B cell (primary cell): Measurements from ENCODE around the gene ILF3. TPM values are rescaled to one million over a fixed set of nuclear protein-coding genes. Genes with fewer than 3 reads are reported as not detected.
"Not testable (repeated sequence)": the region's sequence is repeated elsewhere in the genome, so short reads cannot be mapped to it uniquely, and the experiment has no call there.

ENCODE experiments used
- ATAC-seq: fragments of 200-7000 bp; cut with Tn5 transposase; one replicate; pipeline ENCODE4 v1.10.0; 2021; ENCODE audit warnings: low read depth, mild to moderate bottlenecking, moderate number of reproducible peaks, moderate library complexity
- CTCF ChIA-PET: fragments of 350-600 bp; sonication (Branson Sonifier 250); formaldehyde crosslinking; loops from one replicate; lab custom pipeline; 2021; ENCODE audit warnings: antibody characterized with exemption, inconsistent platforms; lab: Charles Lee
- POLR2A ChIA-PET: fragments of 350-600 bp; sonication (Branson Sonifier 250); formaldehyde crosslinking; loops from one replicate; lab custom pipeline; 2021; ENCODE audit warnings: antibody characterized with exemption; lab: Charles Lee
- DNase-seq: peaks from one replicate; pipeline ENCODE4 v3.0.0; 2013
- H2AFZ ChIP-seq: 2 replicates; pipeline ENCODE4 v1.6.1; 2012; ENCODE audit warnings: mild to moderate bottlenecking, low read depth, low read length; ENCODE audit not compliant: insufficient read depth, poor library complexity, severe bottlenecking
- H3K27ac ChIP-seq, 2 donors: 1 replicate in 1 of 2; 2 replicates in 1 of 2; pipeline ENCODE4 v1.5.1; 2012 to 2013; ENCODE audit warnings: low read length in 2 of 2, mild to moderate bottlenecking in 2 of 2, moderate library complexity in 1 of 2
- H3K27me3 ChIP-seq, 4 experiments: fragments of 200-600 bp in 1 of 4; sonication (generic) in 1 of 4; replicated peaks in 1 of 4; 1 replicate in 2 of 4; 2 replicates in 2 of 4; pipeline versions ENCODE4 v1.6.1 to v1.7.0; 2013 to 2016; ENCODE audit warnings: low read length in 3 of 4, mild to moderate bottlenecking in 2 of 4, mixed read lengths in 1 of 4, moderate library complexity in 1 of 4; ENCODE audit not compliant: insufficient read depth in 4 of 4, control insufficient read depth in 3 of 4; ENCODE audit errors: control extremely low read depth in 1 of 4
- H3K36me3 ChIP-seq, 2 experiments: replicated peaks in 1 of 2; 1 replicate in 1 of 2; 2 replicates in 1 of 2; pipeline versions ENCODE4 v1.6.1 to v1.7.1; 2013; ENCODE audit warnings: low read length in 1 of 2; ENCODE audit not compliant: insufficient read depth in 2 of 2, control insufficient read depth in 1 of 2; ENCODE audit errors: control extremely low read depth in 1 of 2, extremely low read depth in 1 of 2
- H3K4me1 ChIP-seq, 2 donors: fragments of 200-600 bp in 1 of 2; sonication (generic) in 1 of 2; 1 replicate in 1 of 2; 2 replicates in 1 of 2; pipeline versions ENCODE4 v1.5.1 to v1.6.1; 2013 to 2017; ENCODE audit warnings: low read length in 2 of 2; ENCODE audit not compliant: control insufficient read depth in 2 of 2, insufficient read depth in 2 of 2
- H3K4me2 ChIP-seq: replicated peaks from 2 replicates; pipeline ENCODE3; 2012; ENCODE audit warnings: mild to moderate bottlenecking, low read depth, low read length; ENCODE audit not compliant: poor library complexity, severe bottlenecking
- H3K4me3 ChIP-seq, 5 experiments: fragments of 200-600 bp in 1 of 5; sonication (generic) in 1 of 5; 1 replicate in 3 of 5; 2 replicates in 2 of 5; pipeline versions ENCODE4 v1.5.1 to v1.7.0; 2011 to 2016; ENCODE audit warnings: low read length in 4 of 5, mild to moderate bottlenecking in 4 of 5, low read depth in 2 of 5, control low read depth in 1 of 5, moderate library complexity in 1 of 5; ENCODE audit not compliant: insufficient read depth in 1 of 5; ENCODE audit errors: control extremely low read depth in 1 of 5, extremely low read depth in 1 of 5
- H3K79me2 ChIP-seq: fragments of 200-600 bp; sonication (generic); one replicate; pipeline ENCODE4 v1.6.0; 2016; ENCODE audit warnings: low read length; ENCODE audit not compliant: control insufficient read depth, insufficient read depth
- H3K9ac ChIP-seq: fragments of 200-600 bp; sonication (generic); 2 replicates; pipeline ENCODE4 v1.6.1; 2017; ENCODE audit warnings: mild to moderate bottlenecking, low read length, moderate library complexity
- H3K9me3 ChIP-seq, 3 donors: one replicate each; pipeline versions ENCODE4 v1.6.1 to v1.7.1; 2013; ENCODE audit warnings: low read length in 2 of 3; ENCODE audit not compliant: control insufficient read depth in 2 of 3, insufficient read depth in 1 of 3; ENCODE audit errors: control extremely low read depth in 1 of 3
- H4K20me1 ChIP-seq: 2 replicates; pipeline ENCODE4 v1.6.0; 2012; ENCODE audit warnings: mild to moderate bottlenecking, low read length; ENCODE audit not compliant: insufficient read depth, control insufficient read depth, poor library complexity, severe bottlenecking
- H3K27ac Mint-ChIP-seq: one replicate; pipeline ENCODE4 v1.8.0; 2021; ENCODE audit warnings: mixed read lengths
- H3K27me3 Mint-ChIP-seq: one replicate; pipeline ENCODE4 v1.8.0; 2021; ENCODE audit warnings: mixed read lengths
- H3K4me1 Mint-ChIP-seq: one replicate; pipeline ENCODE4 v1.8.0; 2021; ENCODE audit warnings: mixed read lengths
- H3K4me3 Mint-ChIP-seq: one replicate; pipeline ENCODE4 v1.8.0; 2021; ENCODE audit warnings: mixed read lengths
- H3K9me3 Mint-ChIP-seq: one replicate; pipeline ENCODE4 v1.8.0; 2022; ENCODE audit warnings: mixed read lengths; ENCODE audit not compliant: insufficient read depth
- CTCF ChIP-seq: fragments of 200-600 bp; IDR thresholded peaks from one replicate; pipeline ENCODE4 v1.8.0; 2022; ENCODE audit warnings: antibody characterized with exemption, mild to moderate bottlenecking
- EZH2 ChIP-seq: IDR thresholded peaks from 2 replicates; pipeline ENCODE4 v1.6.1; 2012; ENCODE audit warnings: borderline replicate concordance, low read depth, mild to moderate bottlenecking, moderate library complexity, low read length; ENCODE audit not compliant: insufficient read depth, poor library complexity, severe bottlenecking
- WGBS: methylation state at CpG from one replicate; pipeline ENCODE4 v1.1.5; 2013; ENCODE audit warnings: missing lambda C conversion rate; ENCODE audit not compliant: insufficient coverage; 5-methylcytosine and 5-hydroxymethylcytosine counted together
- intact Hi-C: fragments of 100-400 bp; cut with micrococcal nuclease; formaldehyde crosslinking; loops from one replicate; pipeline ENCODE4 v1.10.0; 2022
- polyA plus RNA-seq: library from polyadenylated mRNA; depleted of rRNA; stranded (reverse); fragments of >200 nt; gene quantifications from 2 replicates; pipeline ENCODE4 v1.2.3, GENCODE V29; 2012
- total RNA-seq, 2 donors: library from RNA; stranded (reverse); fragments of 120-200 nt in 1 of 2; gene quantifications; 1 replicate in 1 of 2; 2 replicates in 1 of 2; pipeline versions ENCODE4 v1.2.3 to v1.2.4, GENCODE V29; 2013 to 2022

ILF3 gene
- total and polyA plus RNA-seq, 2 donors (not counting 1 experiment from before 2014, with no cell fraction given): 189 to 359 TPM

GRCh38 chr19:10675214-10675613, 21.1 kb downstream of the ILF3 start:
- peaks cover 89% of the 10 kb centered on the region for H4K20me1 ChIP-seq
- H3K9ac ChIP-seq, CTCF ChIA-PET, H3K4me3 ChIP-seq, intact Hi-C loops, H3K27me3 ChIP-seq, H3K4me3 Mint-ChIP-seq, H2AFZ ChIP-seq, H3K4me1 ChIP-seq, H3K9me3 Mint-ChIP-seq, DNase-seq, H3K27me3 Mint-ChIP-seq, H3K27ac Mint-ChIP-seq, H3K4me1 Mint-ChIP-seq, H3K4me2 ChIP-seq, ATAC-seq, POLR2A ChIA-PET, H3K27ac ChIP-seq, H3K9me3 ChIP-seq: not testable (repeated sequence)
- H3K79me2 ChIP-seq: peaks cover 94% of the 10 kb centered on the region
- peaks cover 6 to 82% of the 10 kb centered on the region in 2 experiments for H3K36me3 ChIP-seq
- 97% methylated on average over 3 of the region's 8 CpGs for WGBS

- Histone ChIP-seq H4K20me1 (peaks cover 89% of the 10 kb centered on the region), H3K4me1 (no peaks in the 10 kb centered on the region), H3K27me3 (no peaks in the 10 kb centered on the region), H2AFZ (no peak overlapping the region), H3K4me3 (no peak overlapping the region), H3K36me3 (peaks cover 4 to 86% of the 10 kb centered on the region in 2 experiments), H3K9me3 (no peaks in the 10 kb centered on the region), H3K9ac (no peak overlapping the region), H3K4me2 (no peak overlapping the region), H3K27ac (no peak overlapping the region), H3K79me2 (peaks cover 91% of the 10 kb centered on the region)
- WGBS: 99% methylated on average over 13 of the region's 13 CpGs
- TF ChIP-seq CTCF (no peak), EZH2 (no peak)
- ATAC-seq (no peak), DNase-seq (no peak)
- Mint-ChIP-seq H3K4me3 (no peak overlapping the region), H3K9me3 (no peaks in the 10 kb centered on the region), H3K27me3 (no peaks in the 10 kb centered on the region), H3K4me1 (no peaks in the 10 kb centered on the region), H3K27ac (no peak overlapping the region)
- ChIA-PET CTCF (no interaction called here), POLR2A (interaction anchor here (0.6 kb wide), 1 partner anchor 17 kb away, joined by 4 read pairs; no protein-coding TSS in a partner anchor)
- intact Hi-C loops: no loop called here
Measured at GRCh38 chr19:10677751-10678150, 23.6 kb downstream of the ILF3 start.
